Sigmoid colon (tissue), 7 donors: ENCODE results near the gene VIT. TPM values are rescaled to one million over a fixed set of nuclear protein-coding genes. Genes with fewer than 3 reads are reported as not detected.

Experiments
- DNase-seq: peaks from one replicate; pipeline ENCODE4 v3.0.0-alpha.2; 2019
- H3K27ac ChIP-seq, 4 donors: fragments of 200-600 bp; sonication (generic); one replicate each; pipeline ENCODE4 v1.5.1; 2016 to 2019; ENCODE audit warnings: mild to moderate bottlenecking in 1 of 4
- H3K27me3 ChIP-seq, 3 donors: fragments of 200-600 bp; sonication (generic); one replicate each; pipeline ENCODE4 v1.5.1; 2019; ENCODE audit warnings: mild to moderate bottlenecking in 1 of 3
- H3K36me3 ChIP-seq, 4 donors: fragments of 200-600 bp; sonication (generic); one replicate each; pipeline ENCODE4 v1.5.1; 2016 to 2019
- H3K4me1 ChIP-seq, 4 donors: fragments of 200-600 bp; sonication (generic); one replicate each; pipeline ENCODE4 v1.5.1; 2017 to 2019
- H3K4me3 ChIP-seq, 4 donors: fragments of 200-600 bp; sonication (generic); one replicate each; pipeline ENCODE4 v1.5.1; 2017 to 2019; ENCODE audit warnings: mild to moderate bottlenecking in 2 of 4, moderate library complexity in 1 of 4
- H3K9me3 ChIP-seq, 4 donors: fragments of 200-600 bp in 3 of 4; sonication (generic) in 3 of 4; one replicate each; pipeline versions ENCODE4 v1.5.1 to v1.6.1; 2013 to 2019
- CTCF ChIP-seq, 4 experiments: fragments of 450-650 bp in 3 of 4; fragments of 200-600 bp in 1 of 4; IDR thresholded peaks; one replicate each; pipeline ENCODE4 v1.5.1; 2016 to 2019; ENCODE audit warnings: antibody characterized with exemption in 4 of 4, mild to moderate bottlenecking in 3 of 4, moderate library complexity in 2 of 4
- EP300 ChIP-seq, 4 donors: sonication (generic); formaldehyde crosslinking; IDR thresholded peaks; one replicate each; pipeline ENCODE4 v1.6.1; 2017; ENCODE audit warnings: antibody characterized with exemption in 4 of 4
- POLR2A ChIP-seq, 2 donors: fragments of 450-650 bp; IDR thresholded peaks; one replicate each; pipeline ENCODE4 v1.6.1; 2016; ENCODE audit warnings: antibody characterized with exemption in 2 of 2, mild to moderate bottlenecking in 2 of 2, moderate library complexity in 2 of 2
- POLR2AphosphoS5 ChIP-seq, 4 donors: sonication (generic); formaldehyde crosslinking; IDR thresholded peaks; one replicate each; pipeline ENCODE4 v1.6.1; 2017; ENCODE audit warnings: antibody characterized with exemption in 4 of 4
- WGBS, 2 donors: extraction: QIAGEN DNeasy Blood & Tissue Kit; methylation state at CpG; one replicate each; pipeline ENCODE4 v1.1.7; 2013; 5-methylcytosine and 5-hydroxymethylcytosine counted together
- intact Hi-C: fragments of 100-400 bp; cut with DNase I; formaldehyde crosslinking; loops from one replicate; pipeline ENCODE4 v1.15.1; 2023
- polyA plus RNA-seq, 3 donors: library from polyadenylated mRNA; stranded (reverse); fragments of 200-250 nt; gene quantifications; one replicate each; pipeline ENCODE4 v1.2.3, GENCODE V29; 2013
- total RNA-seq, 4 donors: library from RNA; depleted of rRNA; stranded (reverse); fragments of >200 nt; gene quantifications; one replicate each; pipeline ENCODE4 v1.1.0, GENCODE V29; 2016
- donor health status: healthy with polysubstance abuse.
- donor health status: Bipolar disorder and iron deficiency.
- donor health status: healthy.

The VIT gene
- total and polyA plus RNA-seq, 7 donors = 1.1 to 16.5 (median 9.6) TPM; not detected in 1

GRCh38 chr2:36655453-36655852 lies 41.1 kb upstream of the VIT start:
- intact Hi-C loops = no loop called here
- Histone ChIP-seq H3K27ac (no peak overlapping the region), H3K27me3 (no peaks in the 10 kb centered on the region), H3K36me3 (no peaks in the 10 kb centered on the region), H3K4me3 (no peak overlapping the region), H3K9me3 (no peaks in the 10 kb centered on the region), H3K4me1 (peaks cover 0 to 6% (median 2%) of the 10 kb centered on the region in 4 donors)
- TF ChIP-seq CTCF (IDR thresholded peaks at IDR 0.05) (no peak), POLR2AphosphoS5 (IDR thresholded peaks at IDR 0.05) (peak in 1 of 4 donors; percentile 29)
- WGBS, 2 donors = 83 to 90% methylated on average over 4 of the region's 4 CpGs
- DNase-seq = no peak

- TF ChIP-seq EP300 (IDR thresholded peaks at IDR 0.05) = no peak
- no peak for TF ChIP-seq CTCF (IDR thresholded peaks at IDR 0.05)
- TF ChIP-seq POLR2AphosphoS5 (IDR thresholded peaks at IDR 0.05) = no peak
- no peak for TF ChIP-seq POLR2A (IDR thresholded peaks at IDR 0.05)
- 71 to 89% methylated on average over 1 of the region's 1 CpG for WGBS, 2 donors
- intact Hi-C loops = no loop called here
Measured at GRCh38 chr2:36657703-36658102, 38.8 kb upstream of the VIT start.

GRCh38 chr2:36658277-36658748 lies 38.2 kb upstream of the VIT start:
- H3K36me3 ChIP-seq = no peaks in the 10 kb centered on the region
- 82 to 91% methylated on average over 1 of the region's 1 CpG for WGBS, 2 donors
- H3K9me3 ChIP-seq = no peaks in the 10 kb centered on the region
- TF ChIP-seq EP300 (IDR thresholded peaks at IDR 0.05) = no peak
- no peak overlapping the region for H3K4me3 ChIP-seq
- peaks cover 0 to 6% (median 2%) of the 10 kb centered on the region in 4 donors for H3K4me1 ChIP-seq
- no peak overlapping the region for H3K27ac ChIP-seq
- intact Hi-C loops = no loop called here
- no peak for DNase-seq
- H3K27me3 ChIP-seq = no peaks in the 10 kb centered on the region

More at GRCh38 chr2:36657703-36658102, 38.8 kb upstream of the VIT start:
- no peaks in the 10 kb centered on the region for H3K9me3 ChIP-seq
- H3K4me1 ChIP-seq = peaks cover 0 to 6% (median 2%) of the 10 kb centered on the region in 4 donors
- no peaks in the 10 kb centered on the region for H3K27me3 ChIP-seq
- no peak overlapping the region for H3K27ac ChIP-seq
- DNase-seq = no peak
- no peak overlapping the region for H3K4me3 ChIP-seq
- no peaks in the 10 kb centered on the region for H3K36me3 ChIP-seq

GRCh38 chr2:36659218-36659617 lies 37.3 kb upstream of the VIT start:
- Histone ChIP-seq H3K27me3 (no peaks in the 10 kb centered on the region), H3K27ac (no peak overlapping the region), H3K4me3 (no peak overlapping the region), H3K9me3 (no peaks in the 10 kb centered on the region), H3K4me1 (peaks cover 0 to 6% (median 5%) of the 10 kb centered on the region in 4 donors), H3K36me3 (no peaks in the 10 kb centered on the region)
- no peak for DNase-seq
- WGBS, 2 donors = 97 to 98% methylated on average over 2 of the region's 2 CpGs
- intact Hi-C loops = no loop called here
- TF ChIP-seq POLR2A (IDR thresholded peaks at IDR 0.05) (no peak), EP300 (IDR thresholded peaks at IDR 0.05) (no peak), CTCF (IDR thresholded peaks at IDR 0.05) (no peak), POLR2AphosphoS5 (IDR thresholded peaks at IDR 0.05) (no peak)

GRCh38 chr2:36659872-36660312 lies 36.6 kb upstream of the VIT start:
- TF ChIP-seq EP300 (IDR thresholded peaks at IDR 0.05) = peak in 1 of 4 donors; percentile 6
- TF ChIP-seq POLR2AphosphoS5 (IDR thresholded peaks at IDR 0.05) = no peak
- Histone ChIP-seq H3K4me1 (peaks cover 0 to 6% (median 5%) of the 10 kb centered on the region in 4 donors), H3K27ac (no peak overlapping the region), H3K4me3 (no peak overlapping the region), H3K27me3 (no peaks in the 10 kb centered on the region), H3K36me3 (no peaks in the 10 kb centered on the region), H3K9me3 (no peaks in the 10 kb centered on the region)
- intact Hi-C loops = loop anchor here (5.0 kb wide), 1 partner anchor 148 kb away; no protein-coding TSS in a partner anchor
- no peak for DNase-seq

GRCh38 chr2:36662638-36663037 lies 33.9 kb upstream of the VIT start:
- H3K4me3 ChIP-seq = no peak overlapping the region
- 90 to 91% methylated on average over 8 of the region's 8 CpGs for WGBS, 2 donors
- intact Hi-C loops = loop anchor here (5.0 kb wide), 1 partner anchor 150 kb away; no protein-coding TSS in a partner anchor
- H3K36me3 ChIP-seq = no peaks in the 10 kb centered on the region
- H3K4me1 ChIP-seq = peaks cover 0 to 6% (median 5%) of the 10 kb centered on the region in 4 donors
- no peak for TF ChIP-seq CTCF (IDR thresholded peaks at IDR 0.05)
- no peak for TF ChIP-seq EP300 (IDR thresholded peaks at IDR 0.05)
- no peak for TF ChIP-seq POLR2AphosphoS5 (IDR thresholded peaks at IDR 0.05)
- TF ChIP-seq POLR2A (IDR thresholded peaks at IDR 0.05) = no peak
- H3K27ac ChIP-seq = no peak overlapping the region
- H3K27me3 ChIP-seq = no peaks in the 10 kb centered on the region
- H3K9me3 ChIP-seq = no peaks in the 10 kb centered on the region
- DNase-seq = no peak
